GM23248 (cell line): ENCODE results near the gene LRIG1. TPM values are rescaled to one million over a fixed set of nuclear protein-coding genes. Genes with fewer than 3 reads are reported as not detected.

Source experiments
- DNase-seq: peaks from one replicate; pipeline ENCODE4 v3.0.0-alpha.2; 2015
- H2AFZ ChIP-seq: fragments of 200-600 bp; sonication (generic); 2 replicates; pipeline ENCODE4 v1.6.1; 2016; ENCODE audit warnings: antibody characterized with exemption
- H3F3A ChIP-seq: fragments of 200-600 bp; sonication (generic); 2 replicates; pipeline ENCODE4 v1.6.1; 2016; ENCODE audit warnings: mild to moderate bottlenecking, antibody characterized with exemption, mixed run types; ENCODE audit not compliant: insufficient read depth
- H3K27ac ChIP-seq: fragments of 200-600 bp; sonication (generic); 2 replicates; pipeline ENCODE4 v1.5.1; 2016; ENCODE audit warnings: mild to moderate bottlenecking
- H3K27me3 ChIP-seq: fragments of 200-600 bp; sonication (generic); replicated peaks from 2 replicates; pipeline ENCODE4 v1.6.1; 2016; ENCODE audit warnings: mild to moderate bottlenecking; ENCODE audit not compliant: insufficient read depth
- H3K36me3 ChIP-seq: fragments of 200-600 bp; sonication (generic); 2 replicates; pipeline ENCODE4 v1.6.1; 2016; ENCODE audit warnings: low read depth, mild to moderate bottlenecking
- H3K4me1 ChIP-seq: fragments of 200-600 bp; sonication (generic); 2 replicates; pipeline ENCODE4 v1.6.1; 2016; ENCODE audit warnings: mild to moderate bottlenecking; ENCODE audit not compliant: insufficient read depth
- H3K4me2 ChIP-seq: fragments of 200-600 bp; sonication (generic); one replicate; pipeline ENCODE4 v1.6.1; 2016; ENCODE audit warnings: mild to moderate bottlenecking; ENCODE audit not compliant: unreplicated experiment
- H3K4me3 ChIP-seq: fragments of 200-600 bp; sonication (generic); 2 replicates; pipeline ENCODE4 v1.5.1; 2016; ENCODE audit warnings: mild to moderate bottlenecking
- H3K79me2 ChIP-seq: fragments of 200-600 bp; sonication (generic); 2 replicates; pipeline ENCODE4 v1.6.1; 2016; ENCODE audit warnings: mild to moderate bottlenecking; ENCODE audit not compliant: insufficient read depth
- H3K9ac ChIP-seq: fragments of 200-600 bp; sonication (generic); 2 replicates; pipeline ENCODE4 v1.6.1; 2016; ENCODE audit warnings: mild to moderate bottlenecking
- H3K9me2 ChIP-seq: fragments of 200-600 bp; sonication (generic); 2 replicates; pipeline ENCODE4 v1.6.1; 2016; ENCODE audit warnings: mixed run types, mild to moderate bottlenecking, moderate library complexity; ENCODE audit not compliant: insufficient read depth
- H3K9me3 ChIP-seq: fragments of 200-600 bp; sonication (generic); one replicate; pipeline ENCODE4 v1.6.1; 2017; ENCODE audit warnings: low read depth
- H4K20me1 ChIP-seq: fragments of 200-600 bp; sonication (generic); 2 replicates; pipeline ENCODE4 v1.6.0; 2016; ENCODE audit not compliant: insufficient read depth
- EZH2 ChIP-seq: fragments of 200-600 bp; sonication (generic); IDR thresholded peaks from 2 replicates; pipeline ENCODE4 v1.6.1; 2018; ENCODE audit warnings: antibody characterized with exemption, mild to moderate bottlenecking; ENCODE audit not compliant: insufficient read depth, poor library complexity, severe bottlenecking
- EZH2phosphoT487 ChIP-seq: fragments of 200-600 bp; sonication (generic); IDR thresholded peaks from 2 replicates; pipeline ENCODE4 v1.6.1; 2018; ENCODE audit warnings: antibody characterized with exemption, moderate library complexity, mild to moderate bottlenecking, low read depth; ENCODE audit not compliant: insufficient read depth
- WGBS, 2 experiments: methylation state at CpG; one replicate each; pipeline ENCODE4 v1.1.6; 2015 to 2017; ENCODE audit warnings: low lambda C conversion rate in 2 of 2, low coverage in 1 of 2; ENCODE audit errors: missing lambda C conversion rate in 2 of 2; 5-methylcytosine and 5-hydroxymethylcytosine counted together
- in situ Hi-C: fragments of 300-500 bp; cut with MboI; formaldehyde crosslinking; loops from 2 replicates; pipeline ENCODE4 v1.15.0; 2020
- polyA plus RNA-seq: library from polyadenylated mRNA; unstranded; fragments of >200 nt; fragmentation: Nextera tagmentation; extraction: Ambion mirVana; gene quantifications from 2 replicates; pipeline ENCODE4 v1.2.1, GENCODE V29; 2016
- total RNA-seq: library from RNA; depleted of rRNA; stranded (reverse); fragments of >200 nt; shearing (Covaris generic); gene quantifications from 2 replicates; pipeline ENCODE4 v1.2.3, GENCODE V29; 2014

The LRIG1 gene
- total and polyA plus RNA-seq, 2 experiments from 2014 or later, result 3.1 to 6.5 TPM

DNA sequence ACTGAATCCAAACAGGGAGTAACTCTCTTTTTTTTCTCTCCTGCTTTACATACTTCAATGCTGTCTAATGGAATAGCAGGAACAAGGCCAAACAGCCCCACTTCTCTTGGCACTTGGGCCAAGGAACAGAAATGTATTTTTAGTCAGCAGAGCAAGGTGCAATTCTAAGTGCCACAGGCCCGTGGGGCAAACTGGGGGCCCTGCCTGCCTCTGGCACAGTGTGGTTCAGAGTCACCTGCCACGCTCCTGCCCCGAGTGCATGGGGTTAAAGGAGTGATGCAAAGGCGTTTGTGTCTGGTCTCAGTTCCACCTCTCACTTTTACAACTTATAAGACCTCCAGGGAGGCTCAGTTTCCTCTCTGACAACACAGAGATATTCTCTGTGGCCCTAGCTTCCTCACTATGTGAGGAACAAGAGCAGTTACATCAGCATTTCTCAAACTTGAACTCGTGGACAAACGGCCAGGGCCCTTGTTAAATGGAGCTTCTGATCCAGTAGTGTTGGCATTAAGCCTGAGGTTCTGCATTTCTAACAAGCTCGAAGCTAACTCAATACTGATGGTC is 51.3 kb downstream of the LRIG1 start:
- Histone ChIP-seq H3K9me3 (no peaks in the 10 kb centered on the region), H3K9ac (no peak overlapping the region), H3K9me2 (no peaks in the 10 kb centered on the region), H3K27me3 (no peaks in the 10 kb centered on the region), H3K27ac (no peak overlapping the region), H3K4me3 (no peak overlapping the region), H3F3A (no peaks in the 10 kb centered on the region), H2AFZ (no peak overlapping the region), H4K20me1 (no peaks in the 10 kb centered on the region), H3K36me3 (no peaks in the 10 kb centered on the region), H3K4me1 (peaks cover 10% of the 10 kb centered on the region), H3K4me2 (no peak overlapping the region), H3K79me2 (no peaks in the 10 kb centered on the region)
- in situ Hi-C loops, result no loop called here
- 53 to 64% methylated on average over 7 of the region's 7 CpGs for WGBS, 2 experiments
- DNase-seq, result no peak
- TF ChIP-seq EZH2phosphoT487, result no peak
- no peak for TF ChIP-seq EZH2

DNA sequence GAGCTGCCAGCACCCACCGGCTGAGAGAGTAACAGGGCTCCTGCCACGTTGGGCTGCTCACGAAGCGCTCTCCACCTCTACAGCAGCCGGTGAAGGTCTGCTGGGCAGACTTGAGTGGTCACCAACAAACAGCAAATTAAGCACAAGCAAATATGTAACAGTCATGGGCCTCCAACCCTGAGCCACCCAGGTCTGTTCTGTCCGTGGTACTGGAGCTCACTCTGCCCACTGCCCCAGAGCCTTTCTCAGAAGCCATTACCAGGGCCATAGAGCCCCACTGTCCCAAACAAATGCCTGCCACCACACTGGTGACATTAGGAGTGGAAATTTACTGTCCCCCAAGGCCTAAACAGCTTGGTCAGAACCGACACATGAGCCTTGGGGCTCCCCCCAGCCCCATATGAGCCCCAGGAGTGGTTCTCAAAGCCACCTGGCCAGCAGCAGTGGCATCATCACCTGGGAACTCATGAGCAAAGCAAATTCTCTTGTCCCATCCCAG is 56.6 kb downstream of the LRIG1 start:
- Histone ChIP-seq H4K20me1 (no peaks in the 10 kb centered on the region), H3K9me2 (no peaks in the 10 kb centered on the region), H3K27me3 (no peaks in the 10 kb centered on the region), H3K27ac (no peak overlapping the region), H3K36me3 (no peaks in the 10 kb centered on the region), H3K79me2 (no peaks in the 10 kb centered on the region), H3K4me1 (peaks cover 35% of the 10 kb centered on the region), H3F3A (peaks cover 18% of the 10 kb centered on the region; the same call in 1 of the 2 replicates), H3K4me3 (no peak overlapping the region), H3K4me2 (no peak overlapping the region), H3K9me3 (no peaks in the 10 kb centered on the region), H3K9ac (no peak overlapping the region), H2AFZ (no peak overlapping the region)
- 89 to 94% methylated on average over 6 to 7 of the region's 7 CpGs for WGBS, 2 experiments
- in situ Hi-C loops, result no loop called here
- no peak for TF ChIP-seq EZH2phosphoT487
- TF ChIP-seq EZH2, result no peak
- no peak for DNase-seq

- in situ Hi-C loops, result no loop called here
- H3K4me3 ChIP-seq, result peak overlapping the region; percentile 63
These were observed 57.6 kb downstream of the LRIG1 start for GRCh38 chr3:66443118-66443803.

GRCh38 chr3:66442254-66443117 is 58.3 kb downstream of the LRIG1 start:
- peak overlapping the region; percentile 63 for H3K4me3 ChIP-seq
- peak overlapping the region; percentile 71 for H2AFZ ChIP-seq
- H3K36me3 ChIP-seq, result no peaks in the 10 kb centered on the region
- TF ChIP-seq EZH2 (no peak), EZH2phosphoT487 (no peak)
- H3K9ac ChIP-seq, result peak overlapping the region; percentile 72
- H3K4me2 ChIP-seq, result peak overlapping the region; percentile 85
- 2 to 4% methylated on average over 13 of the region's 13 CpGs for WGBS, 2 experiments
- peak; percentile 86 for DNase-seq
- H4K20me1 ChIP-seq, result no peaks in the 10 kb centered on the region
- in situ Hi-C loops, result no loop called here
- H3F3A ChIP-seq, result peaks cover 18% of the 10 kb centered on the region; the same call in 1 of the 2 replicates
- no peaks in the 10 kb centered on the region for H3K27me3 ChIP-seq
- peaks cover 35% of the 10 kb centered on the region for H3K4me1 ChIP-seq
- no peaks in the 10 kb centered on the region for H3K9me2 ChIP-seq
- peak overlapping the region; percentile 78 for H3K27ac ChIP-seq
- H3K9me3 ChIP-seq, result no peaks in the 10 kb centered on the region
- H3K79me2 ChIP-seq, result no peaks in the 10 kb centered on the region

More at GRCh38 chr3:66443118-66443803, 57.6 kb downstream of the LRIG1 start:
- Histone ChIP-seq H3K27me3 (no peaks in the 10 kb centered on the region), H3K4me1 (peaks cover 35% of the 10 kb centered on the region), H3K4me2 (peak overlapping the region; percentile 85), H3K9ac (peak overlapping the region; percentile 72), H3K36me3 (no peaks in the 10 kb centered on the region), H3K9me2 (no peaks in the 10 kb centered on the region), H3F3A (peaks cover 18% of the 10 kb centered on the region; the same call in 1 of the 2 replicates), H3K9me3 (no peaks in the 10 kb centered on the region), H3K79me2 (no peaks in the 10 kb centered on the region), H3K27ac (peak overlapping the region; percentile 78), H4K20me1 (no peaks in the 10 kb centered on the region), H2AFZ (peak overlapping the region; percentile 71)
- 57 to 63% methylated on average over 8 to 10 of the region's 10 CpGs for WGBS, 2 experiments
- TF ChIP-seq EZH2 (no peak), EZH2phosphoT487 (no peak)
- no peak for DNase-seq
